RCC 7860 (cell line): ENCODE results near the gene DPP6.

Source experiments
- DNase-seq: peaks from one replicate; pipeline ENCODE4 v3.0.0-alpha.2; 2015; ENCODE audit warnings: low spot score
- FAIRE-seq: peaks from 2 replicates; lab custom pipeline; 2012; peaks lifted over from hg19 to GRCh38; lab: Jason Lieb, UNC

DPP6 gene

GRCh38 chr7:154437234-154437633 is 385.0 kb downstream of the DPP6 start:
- no peak for FAIRE-seq
- no peak for DNase-seq

- FAIRE-seq (no peak), DNase-seq (no peak)
These were observed 386.6 kb downstream of the DPP6 start for GRCh38 chr7:154438571-154439367.

- FAIRE-seq (no peak), DNase-seq (no peak)
These were observed 387.9 kb downstream of the DPP6 start for GRCh38 chr7:154440058-154440457.

- no peak for DNase-seq
- FAIRE-seq: no peak
These were observed 388.5 kb downstream of the DPP6 start for GRCh38 chr7:154440651-154441050.

- no peak for FAIRE-seq
- DNase-seq: no peak
These were observed 389.6 kb downstream of the DPP6 start for GRCh38 chr7:154441811-154442210.

- FAIRE-seq (no peak), DNase-seq (no peak)
These were observed 390.7 kb downstream of the DPP6 start for GRCh38 chr7:154442939-154443338.

GRCh38 chr7:154450451-154450850 is 398.3 kb downstream of the DPP6 start:
- FAIRE-seq (no peak), DNase-seq (no peak)

GRCh38 chr7:154451480-154452457 is 399.6 kb downstream of the DPP6 start:
- DNase-seq (no peak), FAIRE-seq (no peak)

GRCh38 chr7:154463794-154464193 is 411.6 kb downstream of the DPP6 start:
- DNase-seq (no peak), FAIRE-seq (no peak)

- DNase-seq: no peak
- no peak for FAIRE-seq
These were observed 417.5 kb downstream of the DPP6 start for GRCh38 chr7:154469652-154470051.

GRCh38 chr7:154472343-154472742 is 420.1 kb downstream of the DPP6 start:
- no peak for FAIRE-seq

GRCh38 chr7:154473360-154473759 is 421.2 kb downstream of the DPP6 start:
- DNase-seq (no peak), FAIRE-seq (no peak)

More at GRCh38 chr7:154472343-154472742, 420.1 kb downstream of the DPP6 start:
- no peak for DNase-seq

GRCh38 chr7:154474903-154475520 is 422.8 kb downstream of the DPP6 start:
- no peak for DNase-seq
- no peak for FAIRE-seq

- DNase-seq (no peak), FAIRE-seq (no peak)
These were observed 423.7 kb downstream of the DPP6 start for GRCh38 chr7:154475864-154476263.

- DNase-seq: no peak
- no peak for FAIRE-seq
These were observed 428.6 kb downstream of the DPP6 start for GRCh38 chr7:154480817-154481216.

GRCh38 chr7:154482863-154483262 is 430.7 kb downstream of the DPP6 start:
- no peak for FAIRE-seq
- DNase-seq: no peak

GRCh38 chr7:154484406-154484805 is 432.2 kb downstream of the DPP6 start:
- DNase-seq: no peak
- no peak for FAIRE-seq

GRCh38 chr7:154484943-154485342 is 432.7 kb downstream of the DPP6 start:
- no peak for DNase-seq
- no peak for FAIRE-seq

GRCh38 chr7:154489897-154490296 is 437.7 kb downstream of the DPP6 start:
- DNase-seq (no peak), FAIRE-seq (no peak)

GRCh38 chr7:154493594-154493993 is 441.4 kb downstream of the DPP6 start:
- DNase-seq (no peak), FAIRE-seq (no peak)

- DNase-seq: no peak
- FAIRE-seq: no peak
These were observed 445.6 kb downstream of the DPP6 start for GRCh38 chr7:154497751-154498150.
